ENCODE results near the gene MMP7.

Gene MMP7

GRCh38 chr11:102499931-102500330, 30.6 kb downstream of the MMP7 start:
- Histone ChIP-seq H3K4me3 (ENCODE audit: low read length in 2 of 2) (no peak overlapping the region), H3K14ac (ENCODE audit: low read length) (no peak overlapping the region), H3K9me3 (replicated peaks in 1 of 2; ENCODE audit: control insufficient read depth in 2 of 2, insufficient read depth in 1 of 2, low read depth in 1 of 2, low read length in 2 of 2) (no peaks in the 10 kb centered on the region), H2BK5ac (ENCODE audit: low read length) (no peak overlapping the region), H2AK5ac (ENCODE audit: low read depth, low read length) (no peak overlapping the region), H2BK120ac (ENCODE audit: low read depth, low read length) (no peak overlapping the region), H3K27me3 (ENCODE audit: control insufficient read depth in 3 of 3, insufficient read depth in 3 of 3, low read depth in 1 of 3, low read length in 3 of 3) (no peaks in the 10 kb centered on the region), H3K18ac (ENCODE audit: low read length) (no peak overlapping the region), H2BK15ac (ENCODE audit: low read length) (no peak overlapping the region), H3K4me1 (ENCODE audit: control insufficient read depth in 2 of 2, insufficient read depth in 1 of 2, low read depth in 1 of 2, low read length in 2 of 2) (no peaks in the 10 kb centered on the region), H3K4me2 (ENCODE audit: insufficient read depth, low read length, poor library complexity, severe bottlenecking) (no peak overlapping the region), H3K23ac (ENCODE audit: low read depth, low read length, poor library complexity) (no peak overlapping the region), H3K9ac (ENCODE audit: low read depth, low read length, poor library complexity) (no peak overlapping the region), H4K91ac (ENCODE audit: low read depth, low read length, poor library complexity) (no peak overlapping the region), H2AFZ (ENCODE audit: low read length) (no peak overlapping the region), H3K36me3 (replicated peaks in 1 of 2; ENCODE audit: control insufficient read depth in 2 of 2, insufficient read depth in 2 of 2, low read length in 2 of 2) (no peaks in the 10 kb centered on the region), H2BK12ac (ENCODE audit: low read length) (no peak overlapping the region), H3K79me1 (ENCODE audit: low read depth, low read length) (no peaks in the 10 kb centered on the region), H3K27ac (replicated peaks; ENCODE audit: low read length) (no peak overlapping the region), H3K4ac (ENCODE audit: low read length) (no peak overlapping the region), H4K8ac (ENCODE audit: low read depth, low read length) (no peak overlapping the region)
- no CpG with 5 or more reads among the region's 2 CpGs for WGBS, 2 donors (ENCODE audit: extremely low coverage in 2 of 2, insufficient read length in 2 of 2, insufficient replicate concordance in 1 of 2)
- DNase-seq (ENCODE audit: low spot score): no peak

GRCh38 chr11:102499151-102499550, 31.4 kb downstream of the MMP7 start:
- no peak overlapping the region for H2BK12ac ChIP-seq (ENCODE audit: low read length)
- H4K8ac ChIP-seq (ENCODE audit: low read depth, low read length): no peak overlapping the region
- no peak overlapping the region for H3K27ac ChIP-seq (replicated peaks; ENCODE audit: low read length)
- H3K4ac ChIP-seq (ENCODE audit: low read length): no peak overlapping the region
- no peak overlapping the region for H2BK120ac ChIP-seq (ENCODE audit: low read depth, low read length)
- H3K79me1 ChIP-seq (ENCODE audit: low read depth, low read length): no peaks in the 10 kb centered on the region
- H4K91ac ChIP-seq (ENCODE audit: low read depth, low read length, poor library complexity): no peak overlapping the region
- H3K27me3 ChIP-seq (ENCODE audit: control insufficient read depth in 3 of 3, insufficient read depth in 3 of 3, low read depth in 1 of 3, low read length in 3 of 3): no peaks in the 10 kb centered on the region
- no peak for DNase-seq (ENCODE audit: low spot score)
- H3K18ac ChIP-seq (ENCODE audit: low read length): no peak overlapping the region
- H3K4me1 ChIP-seq (ENCODE audit: control insufficient read depth in 2 of 2, insufficient read depth in 1 of 2, low read depth in 1 of 2, low read length in 2 of 2): no peaks in the 10 kb centered on the region
- H2AFZ ChIP-seq (ENCODE audit: low read length): no peak overlapping the region
- no CpG with 5 or more reads among the region's 3 CpGs for WGBS, 2 donors (ENCODE audit: extremely low coverage in 2 of 2, insufficient read length in 2 of 2, insufficient replicate concordance in 1 of 2)
- H2BK15ac ChIP-seq (ENCODE audit: low read length): no peak overlapping the region
- H3K23ac ChIP-seq (ENCODE audit: low read depth, low read length, poor library complexity): no peak overlapping the region
- H3K4me3 ChIP-seq (ENCODE audit: low read length in 2 of 2): no peak overlapping the region
- no peak overlapping the region for H2AK5ac ChIP-seq (ENCODE audit: low read depth, low read length)
- H3K14ac ChIP-seq (ENCODE audit: low read length): no peak overlapping the region
- H3K9ac ChIP-seq (ENCODE audit: low read depth, low read length, poor library complexity): no peak overlapping the region
- H2BK5ac ChIP-seq (ENCODE audit: low read length): no peak overlapping the region
- no peaks in the 10 kb centered on the region for H3K9me3 ChIP-seq (replicated peaks in 1 of 2; ENCODE audit: control insufficient read depth in 2 of 2, insufficient read depth in 1 of 2, low read depth in 1 of 2, low read length in 2 of 2)
- no peaks in the 10 kb centered on the region for H3K36me3 ChIP-seq (replicated peaks in 1 of 2; ENCODE audit: control insufficient read depth in 2 of 2, insufficient read depth in 2 of 2, low read length in 2 of 2)
- no peak overlapping the region for H3K4me2 ChIP-seq (ENCODE audit: insufficient read depth, low read length, poor library complexity, severe bottlenecking)

- Histone ChIP-seq H3K4me1 (ENCODE audit: control insufficient read depth in 2 of 2, insufficient read depth in 1 of 2, low read depth in 1 of 2, low read length in 2 of 2) (no peaks in the 10 kb centered on the region), H3K4me2 (ENCODE audit: insufficient read depth, low read length, poor library complexity, severe bottlenecking) (no peak overlapping the region), H3K27me3 (ENCODE audit: control insufficient read depth in 3 of 3, insufficient read depth in 3 of 3, low read depth in 1 of 3, low read length in 3 of 3) (no peaks in the 10 kb centered on the region), H2BK12ac (ENCODE audit: low read length) (no peak overlapping the region), H3K14ac (ENCODE audit: low read length) (no peak overlapping the region), H3K27ac (replicated peaks; ENCODE audit: low read length) (no peak overlapping the region), H3K4me3 (ENCODE audit: low read length in 2 of 2) (no peak overlapping the region), H3K79me1 (ENCODE audit: low read depth, low read length) (no peaks in the 10 kb centered on the region), H2BK15ac (ENCODE audit: low read length) (no peak overlapping the region), H3K18ac (ENCODE audit: low read length) (no peak overlapping the region), H4K91ac (ENCODE audit: low read depth, low read length, poor library complexity) (no peak overlapping the region), H3K9me3 (replicated peaks in 1 of 2; ENCODE audit: control insufficient read depth in 2 of 2, insufficient read depth in 1 of 2, low read depth in 1 of 2, low read length in 2 of 2) (no peaks in the 10 kb centered on the region), H3K23ac (ENCODE audit: low read depth, low read length, poor library complexity) (no peak overlapping the region), H3K4ac (ENCODE audit: low read length) (no peak overlapping the region), H4K8ac (ENCODE audit: low read depth, low read length) (no peak overlapping the region), H2AFZ (ENCODE audit: low read length) (no peak overlapping the region), H2BK5ac (ENCODE audit: low read length) (no peak overlapping the region), H3K36me3 (replicated peaks in 1 of 2; ENCODE audit: control insufficient read depth in 2 of 2, insufficient read depth in 2 of 2, low read length in 2 of 2) (no peaks in the 10 kb centered on the region), H2BK120ac (ENCODE audit: low read depth, low read length) (no peak overlapping the region), H3K9ac (ENCODE audit: low read depth, low read length, poor library complexity) (no peak overlapping the region), H2AK5ac (ENCODE audit: low read depth, low read length) (no peak overlapping the region)
- no peak for DNase-seq (ENCODE audit: low spot score)
- no CpG with 5 or more reads among the region's 4 CpGs for WGBS, 2 donors (ENCODE audit: extremely low coverage in 2 of 2, insufficient read length in 2 of 2, insufficient replicate concordance in 1 of 2)
Observed at GRCh38 chr11:102497061-102497460, 33.5 kb downstream of the MMP7 start.

- no peak overlapping the region for H4K8ac ChIP-seq (ENCODE audit: low read depth, low read length)
- no peaks in the 10 kb centered on the region for H3K9me3 ChIP-seq (replicated peaks in 1 of 2; ENCODE audit: control insufficient read depth in 2 of 2, insufficient read depth in 1 of 2, low read depth in 1 of 2, low read length in 2 of 2)
- no peak overlapping the region for H3K9ac ChIP-seq (ENCODE audit: low read depth, low read length, poor library complexity)
- H2BK120ac ChIP-seq (ENCODE audit: low read depth, low read length): no peak overlapping the region
- no peaks in the 10 kb centered on the region for H3K4me1 ChIP-seq (ENCODE audit: control insufficient read depth in 2 of 2, insufficient read depth in 1 of 2, low read depth in 1 of 2, low read length in 2 of 2)
- peak overlapping the region; percentile 47 for H2AFZ ChIP-seq (ENCODE audit: low read length)
- H4K91ac ChIP-seq (ENCODE audit: low read depth, low read length, poor library complexity): no peak overlapping the region
- H3K14ac ChIP-seq (ENCODE audit: low read length): no peak overlapping the region
- no peak overlapping the region for H3K4me2 ChIP-seq (ENCODE audit: insufficient read depth, low read length, poor library complexity, severe bottlenecking)
- H2BK15ac ChIP-seq (ENCODE audit: low read length): no peak overlapping the region
- H2BK5ac ChIP-seq (ENCODE audit: low read length): no peak overlapping the region
- no peak overlapping the region for H3K27ac ChIP-seq (replicated peaks; ENCODE audit: low read length)
- peak; percentile 78 for DNase-seq (ENCODE audit: low spot score)
- H3K4me3 ChIP-seq (ENCODE audit: low read length in 2 of 2): no peak overlapping the region
- H3K18ac ChIP-seq (ENCODE audit: low read length): no peak overlapping the region
- H3K23ac ChIP-seq (ENCODE audit: low read depth, low read length, poor library complexity): no peak overlapping the region
- no peaks in the 10 kb centered on the region for H3K27me3 ChIP-seq (ENCODE audit: control insufficient read depth in 3 of 3, insufficient read depth in 3 of 3, low read depth in 1 of 3, low read length in 3 of 3)
- H3K36me3 ChIP-seq (replicated peaks in 1 of 2; ENCODE audit: control insufficient read depth in 2 of 2, insufficient read depth in 2 of 2, low read length in 2 of 2): no peaks in the 10 kb centered on the region
- H3K4ac ChIP-seq (ENCODE audit: low read length): no peak overlapping the region
- no peak overlapping the region for H2AK5ac ChIP-seq (ENCODE audit: low read depth, low read length)
- no peak overlapping the region for H2BK12ac ChIP-seq (ENCODE audit: low read length)
- WGBS, 2 donors (ENCODE audit: extremely low coverage in 2 of 2, insufficient read length in 2 of 2, insufficient replicate concordance in 1 of 2): no CpG with 5 or more reads among the region's 12 CpGs
- H3K79me1 ChIP-seq (ENCODE audit: low read depth, low read length): no peaks in the 10 kb centered on the region
Observed at GRCh38 chr11:102495161-102496042, 35.1 kb downstream of the MMP7 start.

Data from neuronal stem cell (in vitro differentiated cells).